Activated CD4-positive, CD25-positive, alpha-beta regulatory T cell (primary cell): ENCODE measurements around the gene MYLK3.

Experiments
- DNase-seq, 4 experiments: peaks; one replicate each; lab custom pipeline; 2025; lab: John Stamatoyannopoulos, UW

Gene MYLK3

GRCh38 chr16:46757339-46758050 lies 9.4 kb upstream of the MYLK3 start:
- no peak for DNase-seq

DNA sequence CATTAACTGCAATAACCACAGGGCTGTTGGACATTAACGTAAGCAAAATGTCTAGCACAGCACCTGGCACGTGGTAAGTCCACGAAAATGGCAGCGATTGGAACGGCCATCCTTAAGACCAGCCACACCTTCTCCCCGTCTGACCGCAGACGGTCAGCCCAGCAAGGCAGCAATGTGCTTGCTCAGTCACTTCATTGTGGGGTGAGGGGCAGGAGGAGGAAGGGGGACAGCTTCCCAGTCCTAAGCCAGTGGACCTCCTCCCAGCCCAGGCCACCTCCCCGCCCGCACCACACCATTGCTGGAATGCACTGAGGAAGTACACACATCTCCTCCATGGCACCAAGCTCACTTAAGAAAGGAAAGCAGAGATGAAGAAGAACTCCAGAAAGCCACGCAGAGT lies 8.6 kb upstream of the MYLK3 start:
- no peak for DNase-seq

GRCh38 chr16:46753015-46753414 lies 4.9 kb upstream of the MYLK3 start:
- DNase-seq: no peak

- DNase-seq: no peak
Measured at GRCh38 chr16:46751381-46751780, 3.2 kb upstream of the MYLK3 start.

DNA sequence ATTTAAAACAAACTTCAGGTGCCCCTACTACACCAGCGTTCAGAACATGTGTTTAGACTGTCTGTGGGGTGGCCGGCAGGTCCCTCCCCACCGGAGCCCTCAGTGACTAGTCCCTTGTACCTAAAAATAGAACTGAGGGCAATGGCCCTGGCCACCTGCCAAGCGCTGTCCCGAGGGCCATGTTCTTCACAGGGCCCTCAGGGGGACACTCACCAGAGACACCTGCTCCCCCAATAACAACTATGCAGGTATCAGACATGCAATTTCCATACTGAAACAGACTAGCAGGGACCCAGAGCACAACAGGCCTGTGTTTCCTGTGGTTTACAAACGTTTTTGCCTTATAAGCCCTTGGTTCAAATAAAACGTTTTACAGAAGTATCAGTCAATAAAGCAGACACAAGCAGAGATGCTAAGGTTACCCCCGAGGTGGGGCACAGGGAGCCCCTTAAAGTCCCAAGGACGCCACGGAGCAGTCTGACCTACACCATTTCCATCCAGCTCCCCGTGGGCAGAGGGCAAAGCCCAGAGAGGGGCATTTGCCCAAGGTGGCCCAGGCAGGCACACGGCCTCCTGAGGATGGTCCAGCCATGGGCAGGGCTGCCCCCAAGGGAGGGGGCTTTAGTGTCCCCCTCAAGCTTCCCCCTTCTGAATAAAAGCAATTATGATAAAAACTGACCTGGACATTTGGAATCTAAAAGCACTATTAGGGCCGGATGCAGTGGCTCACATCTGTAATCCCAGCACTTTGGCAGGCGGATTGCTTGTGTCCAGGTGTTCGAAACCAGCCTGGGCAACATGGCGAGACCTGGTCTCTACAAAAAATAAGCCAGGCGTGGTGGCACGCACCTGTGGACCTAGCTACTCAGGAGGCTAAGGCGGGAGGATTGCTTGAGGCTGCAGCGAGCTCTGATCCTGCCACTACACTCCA lies 896 bp upstream of the MYLK3 start:
- no peak for DNase-seq

DNA sequence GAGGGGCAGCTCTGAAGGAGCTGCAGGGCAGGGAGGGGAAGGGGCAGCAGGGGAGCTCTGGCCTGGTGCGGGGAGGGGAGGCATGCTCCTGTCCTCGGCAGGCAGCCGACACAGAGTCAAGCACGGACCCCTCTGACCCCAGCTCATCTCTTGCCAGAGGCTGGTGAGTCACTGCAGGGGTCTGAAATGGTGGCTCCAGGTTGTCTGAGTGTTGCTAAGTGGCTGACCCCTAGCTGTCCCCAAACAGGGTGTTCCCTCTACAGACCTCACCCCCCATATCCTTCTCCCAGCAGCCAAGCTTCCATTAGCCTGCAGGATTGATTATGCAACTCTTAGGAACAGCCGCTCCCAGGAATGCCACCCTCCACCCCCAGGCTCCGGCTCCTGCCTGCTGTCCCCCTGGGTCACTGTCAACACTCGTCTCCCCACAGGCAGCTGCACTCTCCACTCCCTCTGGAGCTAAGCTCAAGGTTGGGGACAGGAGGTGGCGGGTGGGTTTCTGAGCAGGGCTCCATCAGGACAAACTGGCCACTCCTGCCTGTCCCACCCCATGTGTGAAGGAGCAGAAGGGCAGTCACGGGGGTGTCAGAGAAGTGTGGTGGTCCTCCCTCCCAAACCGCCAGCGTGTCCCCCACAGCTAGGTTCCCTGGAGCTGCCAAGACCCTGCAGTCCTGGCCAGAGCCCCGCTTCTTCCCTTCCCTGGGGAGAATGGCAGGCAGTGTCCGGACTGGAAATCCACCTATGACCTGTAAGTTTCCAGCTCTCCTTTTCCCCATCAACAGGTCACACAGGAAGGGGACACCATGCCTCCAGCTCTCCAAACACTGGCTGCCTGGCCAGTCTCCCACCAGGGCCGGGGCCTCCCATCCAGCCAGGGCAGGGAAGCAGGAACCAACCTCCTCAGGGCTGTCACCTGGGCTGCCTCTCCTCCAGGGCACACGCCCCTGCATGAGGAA lies 1.0 kb downstream of the MYLK3 start:
- DNase-seq: no peak

DNA sequence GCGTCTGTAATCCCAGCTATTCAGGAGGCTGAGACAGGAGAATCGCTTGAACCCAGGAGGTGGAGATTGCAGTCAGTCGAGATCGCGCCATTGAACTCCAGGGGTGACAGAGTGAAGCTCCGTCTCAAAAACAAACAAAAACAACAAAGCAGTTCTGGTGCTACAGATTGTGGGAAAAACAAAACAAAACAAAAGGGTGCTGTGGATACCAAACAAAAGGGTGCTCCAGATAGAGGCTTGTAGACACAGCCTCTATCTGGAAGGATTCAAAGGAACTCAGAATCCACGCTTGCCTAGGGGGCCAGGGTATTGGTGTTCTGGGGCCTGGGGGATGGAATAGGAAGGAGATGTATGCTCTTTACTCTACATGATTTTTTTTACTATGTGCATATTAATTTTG lies 2.5 kb downstream of the MYLK3 start:
- DNase-seq: no peak

DNA sequence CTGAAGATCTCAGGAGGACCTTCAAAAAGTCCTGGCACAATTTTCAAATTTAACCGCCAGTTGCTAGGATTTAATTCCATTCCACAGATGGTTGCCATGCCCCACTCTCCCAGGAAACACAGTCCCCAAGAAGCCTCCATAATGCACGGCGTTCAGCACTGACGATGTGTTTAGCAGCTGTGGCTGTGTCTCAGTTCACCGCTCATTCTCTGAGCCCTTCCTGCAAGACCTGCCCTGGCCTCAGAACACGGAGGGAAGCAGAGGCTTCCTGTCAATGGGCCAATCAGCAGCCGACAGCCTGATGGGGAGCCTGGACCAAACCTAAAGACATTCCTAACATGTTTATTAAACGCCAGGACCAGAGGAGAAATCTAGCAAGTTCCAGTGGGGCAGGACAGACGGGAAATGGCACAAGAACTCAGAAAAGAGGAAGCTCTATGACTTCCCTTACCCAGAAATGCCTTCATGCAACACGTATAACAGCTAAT lies 4.9 kb downstream of the MYLK3 start:
- no peak for DNase-seq

DNA sequence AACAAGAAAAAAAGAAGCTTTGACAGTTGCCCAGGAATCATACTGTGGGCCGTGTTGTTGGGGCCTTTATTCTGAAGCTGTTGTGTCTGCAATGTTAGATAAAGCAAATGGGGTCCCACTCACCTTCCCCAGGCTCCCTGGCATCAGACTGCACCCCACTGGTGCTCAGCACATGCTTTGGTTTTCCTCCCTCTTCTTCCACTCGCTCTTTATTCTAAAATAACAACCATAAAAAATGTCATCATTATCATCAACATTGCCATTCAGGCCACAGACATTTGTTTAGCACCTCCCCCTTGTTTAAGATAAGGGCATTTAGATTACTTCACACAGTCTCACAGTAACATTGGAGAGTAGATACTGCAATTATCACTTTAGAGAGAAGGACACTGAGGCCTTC lies 8.2 kb downstream of the MYLK3 start:
- DNase-seq: no peak

DNA sequence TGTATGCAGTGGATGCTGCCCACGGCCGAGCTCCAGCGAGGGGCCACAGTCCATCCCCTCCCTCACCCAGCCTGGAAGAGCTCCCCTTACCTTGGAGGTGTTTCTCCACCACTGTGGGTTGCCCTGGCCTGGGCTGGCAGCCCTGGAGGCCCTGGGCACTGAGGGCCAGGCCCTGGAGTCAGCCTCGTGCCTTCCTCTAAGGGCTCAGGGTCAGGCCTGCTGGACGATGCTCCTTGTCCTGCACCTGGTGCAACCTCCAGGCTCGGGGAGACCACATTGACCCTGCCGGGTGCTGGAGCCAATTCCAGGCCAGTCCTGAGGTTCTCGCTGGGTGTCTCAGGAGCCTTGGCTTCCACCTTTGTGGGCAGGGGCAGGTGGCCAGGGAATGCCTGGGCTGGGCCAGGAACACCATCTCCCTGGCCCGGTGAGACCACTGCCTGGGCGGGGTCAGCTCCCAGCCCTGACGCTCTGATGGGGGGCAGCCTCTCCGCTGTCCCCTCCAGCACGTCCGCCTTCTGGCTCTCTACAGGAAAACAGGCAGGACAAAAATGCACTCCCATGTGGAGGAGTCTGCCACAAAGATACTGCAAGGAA lies 10.4 kb downstream of the MYLK3 start:
- DNase-seq: no peak

DNA sequence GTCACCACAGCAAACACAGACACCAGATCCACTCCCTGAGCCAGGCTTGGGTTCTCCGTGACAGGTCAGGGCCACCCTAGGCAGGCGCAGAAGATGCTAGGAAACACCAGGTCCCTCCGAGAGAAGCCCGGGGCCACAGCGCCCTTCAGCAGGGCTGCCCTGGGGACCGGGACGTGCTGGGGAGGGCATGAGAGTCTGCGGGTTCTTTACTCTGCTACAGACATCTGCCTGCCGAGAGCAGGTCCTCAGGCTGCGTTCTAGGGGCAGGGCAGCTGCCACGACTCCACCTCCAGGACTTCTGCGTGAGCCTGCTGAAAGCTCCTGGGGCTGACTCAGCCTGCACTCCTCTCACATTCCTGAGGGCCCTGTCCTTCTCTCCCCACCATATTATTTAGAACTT lies 11.4 kb downstream of the MYLK3 start:
- DNase-seq: no peak

DNA sequence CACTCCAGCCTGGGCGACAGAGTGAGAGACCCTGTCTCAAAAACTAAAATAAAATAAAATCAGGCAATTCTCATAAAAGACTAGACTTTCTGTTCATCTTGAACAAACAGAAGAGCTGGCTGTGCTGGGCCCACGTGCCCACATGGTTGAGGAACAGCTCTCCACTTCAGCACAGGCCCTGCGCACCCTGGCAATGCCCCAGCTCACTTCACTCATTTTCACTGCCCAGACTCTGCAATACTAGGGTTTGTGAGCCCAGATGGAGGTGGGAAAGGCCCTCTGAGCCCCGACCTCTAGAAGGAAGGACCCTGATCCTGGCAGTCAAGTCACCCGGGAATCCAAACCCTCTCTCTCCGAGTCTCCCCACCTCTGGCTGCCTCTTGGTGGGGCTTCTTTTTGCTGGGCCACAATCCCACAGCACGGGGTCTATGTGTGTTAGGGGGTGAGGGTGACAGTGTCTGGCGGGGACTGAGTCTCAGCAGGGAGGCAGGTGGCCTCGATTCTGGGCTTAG lies 14.8 kb downstream of the MYLK3 start:
- no peak for DNase-seq

DNA sequence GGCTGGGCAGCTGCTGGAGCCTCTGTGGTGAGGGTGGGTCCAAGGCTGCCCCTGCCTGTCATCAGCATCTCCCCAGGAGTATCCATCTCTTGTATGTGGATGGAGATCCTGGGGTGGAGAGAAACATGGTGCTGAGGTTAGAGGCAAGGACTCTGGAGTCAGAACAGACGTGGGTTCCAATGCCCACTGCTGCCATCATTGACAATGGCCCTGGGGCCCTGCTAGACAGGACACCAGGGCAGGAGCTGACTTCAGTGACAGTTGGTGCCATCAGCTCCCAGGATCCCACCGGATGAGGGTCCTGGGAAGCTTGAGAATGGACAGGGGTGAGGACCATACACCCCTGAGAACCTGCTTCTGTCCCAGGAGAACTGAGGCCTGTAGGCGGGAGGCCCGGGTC lies 15.6 kb downstream of the MYLK3 start:
- DNase-seq: no peak

DNA sequence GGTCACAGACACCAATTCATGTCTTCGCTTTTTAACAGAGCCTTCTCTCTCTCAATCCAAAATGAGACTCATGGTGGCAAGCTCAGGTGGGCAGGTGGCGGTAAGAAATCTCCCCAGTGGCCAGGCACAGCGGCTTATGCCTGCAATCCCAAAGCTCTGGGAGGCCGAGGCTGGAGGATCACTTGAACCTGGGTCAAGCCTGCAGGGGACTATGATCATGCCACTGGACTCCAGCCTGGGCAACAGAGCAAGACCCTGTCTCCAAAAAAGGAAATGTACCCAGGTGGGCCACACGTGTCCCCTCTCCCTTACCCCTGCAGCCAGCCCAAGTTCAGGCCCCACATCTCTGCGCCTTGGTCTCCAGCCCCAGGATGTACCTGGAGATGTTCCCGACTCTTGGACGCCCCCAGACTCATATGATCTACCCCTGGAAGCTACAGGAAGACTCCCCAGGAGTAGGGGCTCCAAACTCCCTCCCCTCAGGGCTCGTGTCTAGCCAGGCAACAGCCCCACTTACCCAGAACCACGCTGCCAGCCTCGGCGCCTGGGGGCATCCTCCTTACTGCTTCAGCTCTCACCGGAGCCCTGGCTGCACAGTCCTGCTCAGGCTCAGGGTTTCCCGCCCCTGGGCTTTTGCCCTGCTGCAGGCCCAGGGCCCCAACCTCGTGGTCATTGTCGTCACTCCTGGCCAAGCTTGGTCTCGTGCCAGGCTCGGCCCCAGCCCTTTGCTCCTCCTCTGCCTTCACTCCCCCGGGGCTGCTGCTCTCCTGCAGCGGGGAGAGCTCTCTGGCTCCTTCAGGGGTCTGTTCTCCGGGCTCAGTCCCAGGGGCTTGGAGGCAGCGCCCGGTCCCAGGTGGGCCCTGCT lies 16.2 kb downstream of the MYLK3 start:
- no peak for DNase-seq

DNA sequence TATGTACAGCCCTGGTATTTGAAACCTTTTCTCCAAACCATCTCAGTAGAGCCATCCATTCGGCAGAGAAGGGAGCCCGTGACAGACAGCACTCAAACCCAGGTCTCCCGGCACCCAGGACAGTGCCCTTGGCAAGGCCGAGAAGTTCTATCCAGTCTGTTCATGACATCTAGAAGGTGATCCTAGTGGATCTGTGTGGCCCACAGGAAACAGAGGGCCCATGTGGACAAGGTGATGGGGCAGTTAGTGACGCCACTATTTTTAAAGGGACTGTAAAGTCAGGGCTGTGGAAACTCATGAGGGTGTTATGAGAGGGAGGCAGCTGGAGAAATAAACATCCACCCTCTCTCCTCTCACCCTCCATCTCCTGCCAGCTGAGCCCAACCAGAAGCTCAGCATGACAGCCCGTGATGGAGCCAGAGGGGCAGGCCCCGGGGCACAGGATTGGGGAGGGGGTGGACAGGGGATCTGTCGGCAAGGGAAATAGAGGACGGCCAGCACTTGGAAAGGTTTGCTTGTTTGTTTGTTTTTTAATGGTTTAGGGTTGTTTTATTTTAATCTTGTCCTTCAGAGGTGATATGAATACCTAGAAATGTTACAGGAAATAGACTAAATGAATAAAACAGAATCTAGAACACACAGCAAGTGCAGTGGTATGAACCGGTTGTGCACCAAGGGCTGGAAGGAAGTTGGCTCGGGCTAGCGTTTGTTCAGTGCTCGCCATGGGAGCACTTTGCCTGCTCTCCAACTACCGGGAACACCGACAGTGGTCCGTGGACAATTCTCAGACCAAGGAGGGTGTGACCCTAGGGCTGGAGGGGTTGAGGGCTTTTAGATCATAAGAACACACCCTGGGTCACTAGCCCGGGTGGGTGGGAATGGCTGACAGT lies 17.1 kb downstream of the MYLK3 start:
- no peak for DNase-seq

GRCh38 chr16:46730126-46730525 lies 18.0 kb downstream of the MYLK3 start:
- no peak for DNase-seq

DNA sequence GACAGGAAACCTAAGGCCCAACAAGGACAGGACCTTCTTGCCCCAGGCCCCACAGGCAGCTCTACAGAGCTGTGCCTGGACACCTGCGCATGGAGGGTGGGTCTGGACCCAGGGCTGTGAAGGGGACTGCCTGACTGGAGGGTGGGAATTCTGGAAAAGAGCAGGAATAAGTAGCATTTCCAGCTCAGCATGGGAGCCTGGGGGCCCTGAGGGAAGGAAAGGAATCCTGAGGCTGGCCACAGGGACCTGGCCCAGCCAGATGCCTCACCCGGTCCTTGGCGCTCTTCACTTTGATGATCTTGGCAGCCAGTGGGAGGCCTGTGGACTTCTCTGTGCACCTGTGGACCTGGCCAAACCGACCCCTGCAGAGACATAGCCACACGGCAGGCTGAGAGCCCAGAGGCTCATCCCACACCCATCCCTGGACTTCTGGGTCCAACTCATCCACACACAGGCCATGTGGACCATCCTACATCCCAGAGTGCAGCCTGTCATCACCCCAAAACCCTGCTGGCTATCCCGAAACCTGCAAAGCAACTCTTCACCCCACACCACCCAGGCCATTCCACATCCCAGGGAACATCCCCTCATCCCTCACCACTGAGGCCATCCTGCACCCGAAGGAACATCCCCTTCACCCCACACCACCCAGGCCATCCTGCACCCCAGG lies 18.7 kb downstream of the MYLK3 start:
- no peak for DNase-seq

- DNase-seq: no peak
Measured at GRCh38 chr16:46728806-46729205, 19.3 kb downstream of the MYLK3 start.

DNA sequence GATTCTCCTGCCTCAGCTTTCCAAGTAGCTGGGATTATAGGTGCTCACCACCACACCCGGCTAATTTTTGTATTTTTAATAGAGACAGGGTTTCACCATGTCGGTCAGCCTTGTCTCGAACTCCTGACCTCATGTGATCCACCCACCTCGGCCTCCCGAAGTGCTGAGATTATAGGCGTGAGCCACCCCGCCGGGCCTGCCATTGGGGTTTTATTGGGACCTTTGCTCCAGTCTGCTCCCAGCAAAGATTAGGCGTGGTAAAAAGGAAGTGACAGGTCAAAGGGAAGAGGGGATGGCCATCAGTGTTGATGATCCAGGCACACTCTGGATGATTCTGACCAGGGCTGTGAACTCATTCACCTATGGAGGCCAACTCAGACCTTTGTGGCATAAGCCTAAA lies 20.5 kb downstream of the MYLK3 start:
- DNase-seq: no peak
